Panc1 (cell line): ENCODE data around the gene NPHP4. TPM values are rescaled to one million over a fixed set of nuclear protein-coding genes. Genes with fewer than 3 reads are reported as not detected.

Experiments used
- ATAC-seq: fragments of 200-7000 bp; cut with Tn5 transposase; 2 replicates; pipeline ENCODE4 v1.9.1; 2020; ENCODE audit warnings: mild to moderate bottlenecking, moderate library complexity
- BruUV-seq: library from RNA; stranded (reverse); fragments of 400-500 nt; replicated peaks from 2 replicates; lab custom pipeline; 2021; lab: Mats Ljungman, UMichigan
- CTCF ChIA-PET: fragments of 300-600 bp; sonication (Branson Sonifier 250); formaldehyde crosslinking; loops from one replicate; lab custom pipeline; 2022; ENCODE audit warnings: antibody characterized with exemption; lab: Charles Lee
- POLR2A ChIA-PET: fragments of 300-600 bp; sonication (Branson Sonifier 250); formaldehyde crosslinking; loops from one replicate; lab custom pipeline; 2022; ENCODE audit warnings: antibody characterized with exemption; lab: Charles Lee
- DNase-seq: peaks from one replicate; pipeline ENCODE4 v3.0.0-alpha.2; 2010; ENCODE audit warnings: low read depth, low spot score
- H3K27ac ChIP-seq: 2 replicates; pipeline ENCODE4 v1.5.1; 2011; ENCODE audit warnings: mild to moderate bottlenecking, low read length, inconsistent platforms
- H3K27me3 ChIP-seq: fragments of 200-500 bp; sonication (Bioruptor generic); 2 replicates; pipeline ENCODE4 v1.6.0; 2014; ENCODE audit warnings: low read length, inconsistent platforms; ENCODE audit not compliant: control insufficient read depth, insufficient read depth
- H3K36me3 ChIP-seq: fragments of 200-500 bp; sonication (Bioruptor generic); 2 replicates; pipeline ENCODE4 v1.5.1; 2014; ENCODE audit warnings: inconsistent platforms, mild to moderate bottlenecking, low read length, moderate library complexity; ENCODE audit not compliant: control insufficient read depth, insufficient read depth
- H3K4me1 ChIP-seq: 2 replicates; pipeline ENCODE4 v1.5.1; 2011; ENCODE audit warnings: inconsistent platforms, mild to moderate bottlenecking, low read length, moderate library complexity; ENCODE audit not compliant: control insufficient read depth, insufficient read depth
- H3K4me3 ChIP-seq, 2 experiments: 2 replicates each; pipeline ENCODE4 v1.5.1; 2011 to 2012; ENCODE audit warnings: low read depth in 2 of 2, low read length in 2 of 2, mild to moderate bottlenecking in 2 of 2, inconsistent platforms in 1 of 2, moderate library complexity in 1 of 2
- H3K9me3 ChIP-seq: fragments of 200-500 bp; sonication (Bioruptor generic); 2 replicates; pipeline ENCODE4 v1.5.1; 2014; ENCODE audit warnings: low read depth, mild to moderate bottlenecking, inconsistent platforms, low read length, moderate library complexity; ENCODE audit not compliant: control insufficient read depth, insufficient read depth
- POLR2AphosphoS5 ChIP-seq: IDR thresholded peaks from 2 replicates; pipeline ENCODE4 v1.6.1; 2012; ENCODE audit warnings: mild to moderate bottlenecking, low read depth, low read length, moderate library complexity
- SIN3A ChIP-seq: IDR thresholded peaks from 2 replicates; pipeline ENCODE4 v1.6.1; 2012; ENCODE audit warnings: low read depth, mild to moderate bottlenecking, low read length, moderate library complexity, borderline replicate concordance; ENCODE audit not compliant: insufficient read depth
- TCF7L2 ChIP-seq: IDR thresholded peaks from 2 replicates; pipeline ENCODE4 v1.6.1; 2011; ENCODE audit warnings: mild to moderate bottlenecking, low read depth, low read length, inconsistent platforms
- in situ Hi-C: cut with HindIII; loops from 2 replicates; pipeline ENCODE4 v1.10.0; 2016; ENCODE audit warnings: low sequenced_read_pairs, low pct_unique_long_range_greater_than_20kb
- intact Hi-C: fragments of 100-400 bp; cut with micrococcal nuclease; formaldehyde crosslinking; loops from one replicate; pipeline ENCODE4 v1.10.0; 2022; ENCODE audit not compliant: unreplicated experiment
- total RNA-seq: library from RNA; stranded (reverse); gene quantifications from one replicate; pipeline ENCODE4 v1.2.1, GENCODE V29; 2021; ENCODE audit not compliant: unreplicated experiment
- TF ChIP-seq, protein P1 (sequence below): fragments of 450-650 bp; IDR thresholded peaks from 2 replicates; pipeline ENCODE4 v1.5.1; 2017; ENCODE audit warnings: mild to moderate bottlenecking
- TF ChIP-seq, protein P2 (sequence below), 2 experiments: IDR thresholded peaks; 2 replicates each; pipeline ENCODE4 v1.6.1; 2011 to 2012; ENCODE audit warnings: low read depth in 2 of 2, control low read depth in 1 of 2, low read length in 1 of 2, mild to moderate bottlenecking in 1 of 2, moderate library complexity in 1 of 2; ENCODE audit not compliant: insufficient read depth in 1 of 2

The NPHP4 gene
- total RNA-seq, 1 experiment from 2014 or later = 20.1 TPM

DNA sequence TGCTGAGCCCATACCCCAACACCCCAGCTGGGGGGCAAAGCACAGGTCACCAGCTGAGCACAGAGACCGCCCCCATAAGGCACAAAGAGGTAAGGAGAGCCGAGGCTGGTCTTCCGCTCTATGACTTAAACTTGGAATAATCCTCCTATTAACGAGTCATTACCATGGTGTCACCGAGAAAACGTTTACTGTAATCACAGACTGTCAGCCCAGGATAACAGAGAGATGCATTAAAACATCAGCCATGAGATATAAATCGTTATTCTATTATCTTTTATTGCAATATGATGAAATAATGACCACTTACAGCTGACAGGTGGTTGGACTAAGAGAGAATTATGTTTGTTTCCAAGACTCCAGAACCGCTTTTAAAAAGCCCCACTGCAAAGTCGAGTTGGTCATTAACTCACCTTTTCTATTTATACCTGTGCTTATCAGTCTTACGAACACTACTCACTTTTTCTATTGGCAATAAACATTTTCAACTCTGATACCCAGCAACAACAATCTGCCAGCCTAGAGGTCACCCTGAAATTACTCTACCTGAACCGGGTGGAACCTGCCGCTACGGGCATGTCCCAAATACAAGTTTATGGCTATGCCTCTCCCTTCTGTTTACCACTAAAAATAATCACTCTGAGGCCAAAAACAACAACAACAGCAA is 21.5 kb downstream of the NPHP4 start:
- ATAC-seq = no peak
- BruUV-seq = TSS peak; percentile 43

DNA sequence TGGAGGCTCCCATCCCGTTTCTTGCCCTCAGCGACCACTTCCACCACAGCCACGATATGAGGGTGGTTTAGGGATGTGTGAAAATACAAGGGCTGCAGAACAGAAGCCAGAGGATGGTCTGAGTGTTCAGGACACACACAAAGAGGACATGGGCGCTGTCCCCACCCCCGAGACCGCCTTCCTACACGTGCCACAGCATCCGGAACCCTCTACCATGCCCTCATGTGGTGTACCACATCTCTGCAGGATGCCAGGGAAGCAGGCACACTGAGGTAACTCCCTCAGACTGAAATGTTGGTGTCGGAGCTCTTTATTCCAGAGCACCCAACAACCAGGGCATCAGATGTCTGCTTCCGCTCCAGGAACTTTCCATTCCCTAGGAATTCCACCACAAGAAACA is 23.1 kb downstream of the NPHP4 start:
- no peak for ATAC-seq
- no peaks in the 10 kb centered on the region for H3K36me3 ChIP-seq
- ChIA-PET CTCF (no interaction called here), POLR2A (no interaction called here)
- H3K27ac ChIP-seq = no peak overlapping the region
- TF ChIP-seq SIN3A = no peak
- TF ChIP-seq TCF7L2 = no peak
- TF ChIP-seq, protein P1, sequence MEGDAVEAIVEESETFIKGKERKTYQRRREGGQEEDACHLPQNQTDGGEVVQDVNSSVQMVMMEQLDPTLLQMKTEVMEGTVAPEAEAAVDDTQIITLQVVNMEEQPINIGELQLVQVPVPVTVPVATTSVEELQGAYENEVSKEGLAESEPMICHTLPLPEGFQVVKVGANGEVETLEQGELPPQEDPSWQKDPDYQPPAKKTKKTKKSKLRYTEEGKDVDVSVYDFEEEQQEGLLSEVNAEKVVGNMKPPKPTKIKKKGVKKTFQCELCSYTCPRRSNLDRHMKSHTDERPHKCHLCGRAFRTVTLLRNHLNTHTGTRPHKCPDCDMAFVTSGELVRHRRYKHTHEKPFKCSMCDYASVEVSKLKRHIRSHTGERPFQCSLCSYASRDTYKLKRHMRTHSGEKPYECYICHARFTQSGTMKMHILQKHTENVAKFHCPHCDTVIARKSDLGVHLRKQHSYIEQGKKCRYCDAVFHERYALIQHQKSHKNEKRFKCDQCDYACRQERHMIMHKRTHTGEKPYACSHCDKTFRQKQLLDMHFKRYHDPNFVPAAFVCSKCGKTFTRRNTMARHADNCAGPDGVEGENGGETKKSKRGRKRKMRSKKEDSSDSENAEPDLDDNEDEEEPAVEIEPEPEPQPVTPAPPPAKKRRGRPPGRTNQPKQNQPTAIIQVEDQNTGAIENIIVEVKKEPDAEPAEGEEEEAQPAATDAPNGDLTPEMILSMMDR = no peak
- TF ChIP-seq, protein P2, sequence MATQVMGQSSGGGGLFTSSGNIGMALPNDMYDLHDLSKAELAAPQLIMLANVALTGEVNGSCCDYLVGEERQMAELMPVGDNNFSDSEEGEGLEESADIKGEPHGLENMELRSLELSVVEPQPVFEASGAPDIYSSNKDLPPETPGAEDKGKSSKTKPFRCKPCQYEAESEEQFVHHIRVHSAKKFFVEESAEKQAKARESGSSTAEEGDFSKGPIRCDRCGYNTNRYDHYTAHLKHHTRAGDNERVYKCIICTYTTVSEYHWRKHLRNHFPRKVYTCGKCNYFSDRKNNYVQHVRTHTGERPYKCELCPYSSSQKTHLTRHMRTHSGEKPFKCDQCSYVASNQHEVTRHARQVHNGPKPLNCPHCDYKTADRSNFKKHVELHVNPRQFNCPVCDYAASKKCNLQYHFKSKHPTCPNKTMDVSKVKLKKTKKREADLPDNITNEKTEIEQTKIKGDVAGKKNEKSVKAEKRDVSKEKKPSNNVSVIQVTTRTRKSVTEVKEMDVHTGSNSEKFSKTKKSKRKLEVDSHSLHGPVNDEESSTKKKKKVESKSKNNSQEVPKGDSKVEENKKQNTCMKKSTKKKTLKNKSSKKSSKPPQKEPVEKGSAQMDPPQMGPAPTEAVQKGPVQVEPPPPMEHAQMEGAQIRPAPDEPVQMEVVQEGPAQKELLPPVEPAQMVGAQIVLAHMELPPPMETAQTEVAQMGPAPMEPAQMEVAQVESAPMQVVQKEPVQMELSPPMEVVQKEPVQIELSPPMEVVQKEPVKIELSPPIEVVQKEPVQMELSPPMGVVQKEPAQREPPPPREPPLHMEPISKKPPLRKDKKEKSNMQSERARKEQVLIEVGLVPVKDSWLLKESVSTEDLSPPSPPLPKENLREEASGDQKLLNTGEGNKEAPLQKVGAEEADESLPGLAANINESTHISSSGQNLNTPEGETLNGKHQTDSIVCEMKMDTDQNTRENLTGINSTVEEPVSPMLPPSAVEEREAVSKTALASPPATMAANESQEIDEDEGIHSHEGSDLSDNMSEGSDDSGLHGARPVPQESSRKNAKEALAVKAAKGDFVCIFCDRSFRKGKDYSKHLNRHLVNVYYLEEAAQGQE (IDR thresholded peaks at IDR 0.05; ENCODE audit: insufficient read depth in 1 of 2, low read depth in 2 of 2, low read length in 1 of 2) = no peak
- TF ChIP-seq POLR2AphosphoS5 = no peak
- no peak for DNase-seq
- BruUV-seq = no TSS peak
- in situ Hi-C loops = no loop called here
- intact Hi-C loops = no loop called here
- no peak overlapping the region for H3K4me3 ChIP-seq
- no peaks in the 10 kb centered on the region for H3K27me3 ChIP-seq
- H3K4me1 ChIP-seq = no peaks in the 10 kb centered on the region
- no peaks in the 10 kb centered on the region for H3K9me3 ChIP-seq

More for the DNA sequence above, 21.5 kb downstream of the NPHP4 start:
- Histone ChIP-seq H3K9me3 (no peaks in the 10 kb centered on the region), H3K4me1 (no peaks in the 10 kb centered on the region), H3K27me3 (no peaks in the 10 kb centered on the region), H3K4me3 (no peak overlapping the region), H3K27ac (no peak overlapping the region), H3K36me3 (peaks cover 2% of the 10 kb centered on the region; the same call in 1 of the 2 replicates)
- in situ Hi-C loops = no loop called here
- intact Hi-C loops = loop anchor here (10.0 kb wide), 1 partner anchor 456 kb away; no protein-coding TSS in a partner anchor
- CTCF ChIA-PET = no interaction called here
- POLR2A ChIA-PET = no interaction called here
- TF ChIP-seq, protein P1 = no peak
- TF ChIP-seq SIN3A (no peak), TCF7L2 (no peak), POLR2AphosphoS5 (no peak)
- TF ChIP-seq, protein P2 (IDR thresholded peaks at IDR 0.05; ENCODE audit: insufficient read depth in 1 of 2, low read depth in 2 of 2, low read length in 1 of 2) = no peak
- DNase-seq = no peak
